HG03025 (cell line): ENCODE data around the gene TPMT.
"Not testable (repeated sequence)": the region's sequence is repeated elsewhere in the genome, so short reads cannot be mapped to it uniquely, and the experiment has no call there.

Experiments used
- ATAC-seq: cut with Tn5 transposase; IDR thresholded peaks from one replicate; pipeline ENCODE4 v1.9.1; 2021; ENCODE audit warnings: mild to moderate bottlenecking, moderate library complexity; ENCODE audit not compliant: unreplicated experiment, low FRiP score

The TPMT gene

GRCh38 chr6:18160911-18161310 lies 6.0 kb upstream of the TPMT start:
- ATAC-seq, result no peak

GRCh38 chr6:18155864-18156421 lies 1.1 kb upstream of the TPMT start:
- peak; percentile 35 for ATAC-seq

- peak; percentile 91 for ATAC-seq
Measured at GRCh38 chr6:18155150-18155863, 430 bp upstream of the TPMT start, which contains the start of gene KDM1B. TSS of gene KDM1B (plus strand) at chr6:18155422. CDS start at chr6:18159896, 4,474 bp downstream.

DNA sequence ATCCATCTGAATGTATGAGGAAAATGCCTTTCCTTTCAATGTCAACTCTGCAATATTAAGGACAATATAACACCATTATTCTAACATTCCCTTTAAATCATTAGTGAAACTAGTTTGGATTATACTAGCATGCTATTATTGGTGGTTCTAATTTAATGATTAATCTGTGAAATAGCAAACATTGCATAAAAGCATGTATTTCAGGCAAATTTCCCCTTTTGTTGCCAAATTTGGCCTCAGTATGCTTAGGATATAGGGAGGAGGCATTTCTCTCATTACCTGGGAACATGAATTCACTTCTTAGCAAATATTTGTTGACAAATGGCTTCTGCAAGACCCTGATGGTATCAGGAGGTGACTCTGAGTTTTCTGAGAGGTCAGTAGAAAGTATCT lies 1.6 kb downstream of the TPMT start:
- ATAC-seq, result no peak

GRCh38 chr6:18151801-18152200 lies 3.1 kb downstream of the TPMT start:
- no peak for ATAC-seq

DNA sequence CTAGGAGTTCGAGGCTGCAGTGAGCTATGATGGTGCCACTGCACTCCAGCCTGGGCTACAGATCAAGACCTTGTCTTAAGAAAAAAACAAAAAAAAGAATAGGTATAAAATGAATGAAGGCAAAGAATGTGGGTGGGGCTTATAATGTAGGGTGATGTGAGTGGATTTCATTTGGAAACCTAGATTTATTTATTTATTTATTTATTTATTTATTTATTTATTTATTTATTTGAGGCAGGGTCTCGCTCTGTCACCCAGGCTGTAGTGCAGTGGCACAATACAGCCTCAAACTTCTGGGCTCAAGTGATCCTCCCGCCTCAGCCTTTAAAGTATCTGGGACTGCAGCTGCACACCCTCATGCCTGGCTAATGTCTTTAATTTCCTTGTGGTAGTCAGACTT lies 3.5 kb downstream of the TPMT start:
- ATAC-seq, result not testable (repeated sequence)

DNA sequence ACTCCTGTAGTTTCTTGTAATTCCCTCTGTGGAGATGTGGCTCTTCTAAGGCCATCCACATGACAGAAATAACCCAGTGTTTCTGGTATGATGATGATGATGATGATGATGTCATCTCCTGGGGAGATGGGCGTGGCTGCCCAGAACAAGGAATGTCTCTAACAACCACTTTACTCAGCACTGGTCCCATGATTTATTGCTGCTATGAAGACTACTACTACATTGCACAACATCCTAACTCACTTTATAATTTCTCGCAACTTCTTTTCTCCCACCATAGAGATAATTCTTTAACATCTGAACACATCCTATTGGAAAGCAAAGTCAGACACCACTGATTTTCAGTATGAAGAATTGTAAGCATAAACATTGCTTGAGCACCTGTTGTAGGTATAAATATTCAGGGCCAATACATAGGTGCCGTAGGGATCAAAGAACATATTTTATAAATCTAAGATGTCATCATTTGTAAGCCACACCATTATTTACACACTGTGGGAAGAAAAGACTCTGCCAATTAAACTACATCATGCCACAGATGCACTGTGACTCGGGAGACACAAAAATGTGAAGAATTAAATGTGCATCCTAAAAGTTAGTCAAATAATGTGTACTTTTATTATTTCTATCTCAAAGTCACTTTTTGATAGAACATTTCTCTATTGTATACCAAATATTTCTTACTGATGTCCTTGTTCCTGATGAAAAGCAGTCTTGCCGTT lies 6.4 kb downstream of the TPMT start:
- ATAC-seq, result no peak

GRCh38 chr6:18147616-18148015 lies 7.3 kb downstream of the TPMT start:
- ATAC-seq, result no peak

DNA sequence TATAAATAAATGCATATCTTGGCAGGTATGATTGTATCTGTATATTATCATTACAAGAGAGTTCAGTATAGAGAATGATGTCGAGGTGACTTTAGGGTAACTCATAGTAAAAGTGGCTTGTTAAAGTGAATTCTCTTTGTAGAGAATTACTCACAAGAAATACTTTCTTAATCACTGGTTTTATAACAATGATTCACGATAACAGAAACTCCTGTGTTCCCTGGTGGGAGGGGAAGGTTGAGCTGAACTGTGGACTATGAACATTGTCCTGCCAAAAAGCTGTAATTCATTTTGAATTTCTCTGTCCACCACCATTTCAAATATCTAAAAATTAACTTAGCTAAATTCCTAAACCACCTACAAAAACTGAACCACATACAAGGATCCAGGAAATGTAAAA lies 7.7 kb downstream of the TPMT start:
- ATAC-seq, result no peak

GRCh38 chr6:18142591-18142861 lies 12.4 kb downstream of the TPMT start:
- ATAC-seq, result no peak

DNA sequence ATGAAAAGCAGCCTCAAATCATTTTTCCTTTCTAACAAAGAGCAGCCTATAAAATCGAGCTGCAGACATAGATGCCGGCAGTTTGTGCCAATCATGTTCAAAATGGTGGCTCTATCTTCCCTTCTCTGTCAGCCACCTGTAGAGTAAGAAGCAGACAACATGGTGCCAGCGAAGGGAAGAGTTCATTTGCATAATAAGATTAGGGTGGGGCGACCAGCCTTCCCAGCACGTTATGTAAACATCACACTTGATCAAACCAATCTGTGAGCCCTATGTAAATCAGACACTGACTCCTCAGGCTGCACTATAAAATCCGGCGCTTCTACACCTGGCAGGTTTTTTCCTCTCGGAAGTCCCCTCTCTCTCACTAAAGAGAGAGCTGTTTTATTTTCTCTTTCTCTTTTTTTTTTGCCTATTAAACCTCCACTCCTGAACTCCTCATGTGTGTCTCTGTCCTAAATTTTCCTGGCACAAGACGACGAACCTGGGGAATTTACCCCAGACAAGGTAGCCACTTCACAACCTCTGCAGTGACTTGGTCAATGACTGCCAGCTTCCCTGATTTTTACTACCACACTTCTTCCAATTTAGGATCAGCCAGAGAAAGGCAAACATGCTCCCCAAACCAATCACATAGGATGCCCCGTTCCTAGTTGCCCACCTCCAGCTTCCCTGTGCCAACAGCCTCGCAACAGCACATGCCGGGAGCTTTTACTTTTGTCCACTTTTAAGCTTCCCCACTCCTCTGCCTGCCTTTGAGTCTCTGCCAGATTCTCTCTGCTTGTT lies 12.9 kb downstream of the TPMT start:
- no peak for ATAC-seq

DNA sequence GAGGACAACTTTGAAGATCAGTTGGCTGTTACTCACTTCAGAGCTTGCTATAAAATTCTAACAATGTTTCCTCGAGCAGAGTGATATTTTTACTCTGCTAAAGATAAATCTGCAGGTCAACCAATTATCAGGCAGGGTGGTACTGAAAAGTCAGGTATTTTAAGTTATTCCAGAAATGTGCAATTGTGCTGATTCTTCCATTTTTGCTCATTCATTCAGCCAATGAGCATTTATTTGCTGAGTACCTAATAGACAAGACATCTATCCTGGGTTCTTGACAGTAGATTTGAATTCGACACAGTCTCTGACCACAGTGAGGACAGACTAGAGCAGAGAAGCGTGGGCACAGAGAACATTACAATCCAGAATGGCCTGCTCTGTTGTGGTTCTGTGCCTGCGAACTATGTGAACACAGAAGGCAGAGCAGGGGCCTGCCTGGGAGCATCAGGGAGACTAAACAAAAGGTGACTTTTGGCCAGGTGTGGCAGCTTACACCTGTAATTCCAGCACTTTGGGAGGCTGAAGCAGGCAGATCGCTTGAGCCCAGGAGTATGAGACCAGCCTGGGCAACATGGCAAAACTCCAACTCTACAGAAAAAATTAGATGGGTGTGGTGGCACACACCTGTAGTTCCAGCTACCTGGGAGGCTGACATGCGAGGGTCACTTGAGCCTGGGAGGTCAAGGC lies 14.8 kb downstream of the TPMT start:
- no peak for ATAC-seq

DNA sequence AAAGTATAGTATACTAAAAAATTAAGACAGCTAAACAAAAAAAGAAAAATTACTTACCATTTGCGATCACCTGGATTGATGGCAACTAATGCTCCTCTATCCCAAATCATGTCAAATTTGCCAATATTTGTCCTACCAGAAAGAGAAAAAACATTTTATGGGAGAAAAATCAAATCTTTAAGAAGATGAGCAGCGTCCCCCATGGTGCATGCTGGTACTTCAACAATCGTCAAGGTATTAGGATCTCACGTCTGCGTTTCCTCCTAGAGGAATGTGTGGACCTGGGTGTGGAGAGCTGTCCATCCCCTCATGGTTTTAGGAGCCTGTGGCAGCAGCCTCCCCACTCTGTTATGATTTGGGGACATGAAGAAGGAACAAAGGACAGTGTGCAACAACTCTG lies 16.0 kb downstream of the TPMT start:
- ATAC-seq, result no peak

DNA sequence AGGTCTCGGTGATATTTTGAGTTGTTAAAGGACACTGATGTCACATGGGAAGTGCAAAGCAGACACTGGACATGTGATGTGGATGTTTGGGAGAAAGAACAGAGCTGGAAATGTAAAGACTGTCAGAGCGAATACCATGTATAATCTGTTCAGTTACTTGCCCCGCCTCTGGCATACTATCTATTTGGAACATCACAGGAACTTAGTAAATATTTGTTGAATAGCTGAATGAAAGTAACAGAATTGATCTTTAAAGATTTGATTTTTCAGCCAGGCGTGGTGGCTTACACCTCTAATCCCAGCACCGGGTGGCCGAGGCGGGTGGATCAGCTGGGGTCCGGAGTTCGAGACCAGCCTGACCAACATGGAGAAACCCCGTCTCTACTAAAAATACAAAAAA lies 18.6 kb downstream of the TPMT start:
- no peak for ATAC-seq

- ATAC-seq, result no peak
Measured at GRCh38 chr6:18135171-18135570, 19.7 kb downstream of the TPMT start.

GRCh38 chr6:18132346-18132745 lies 22.5 kb downstream of the TPMT start:
- ATAC-seq, result no peak

GRCh38 chr6:18126121-18126520 lies 28.8 kb downstream of the TPMT start:
- no peak for ATAC-seq

DNA sequence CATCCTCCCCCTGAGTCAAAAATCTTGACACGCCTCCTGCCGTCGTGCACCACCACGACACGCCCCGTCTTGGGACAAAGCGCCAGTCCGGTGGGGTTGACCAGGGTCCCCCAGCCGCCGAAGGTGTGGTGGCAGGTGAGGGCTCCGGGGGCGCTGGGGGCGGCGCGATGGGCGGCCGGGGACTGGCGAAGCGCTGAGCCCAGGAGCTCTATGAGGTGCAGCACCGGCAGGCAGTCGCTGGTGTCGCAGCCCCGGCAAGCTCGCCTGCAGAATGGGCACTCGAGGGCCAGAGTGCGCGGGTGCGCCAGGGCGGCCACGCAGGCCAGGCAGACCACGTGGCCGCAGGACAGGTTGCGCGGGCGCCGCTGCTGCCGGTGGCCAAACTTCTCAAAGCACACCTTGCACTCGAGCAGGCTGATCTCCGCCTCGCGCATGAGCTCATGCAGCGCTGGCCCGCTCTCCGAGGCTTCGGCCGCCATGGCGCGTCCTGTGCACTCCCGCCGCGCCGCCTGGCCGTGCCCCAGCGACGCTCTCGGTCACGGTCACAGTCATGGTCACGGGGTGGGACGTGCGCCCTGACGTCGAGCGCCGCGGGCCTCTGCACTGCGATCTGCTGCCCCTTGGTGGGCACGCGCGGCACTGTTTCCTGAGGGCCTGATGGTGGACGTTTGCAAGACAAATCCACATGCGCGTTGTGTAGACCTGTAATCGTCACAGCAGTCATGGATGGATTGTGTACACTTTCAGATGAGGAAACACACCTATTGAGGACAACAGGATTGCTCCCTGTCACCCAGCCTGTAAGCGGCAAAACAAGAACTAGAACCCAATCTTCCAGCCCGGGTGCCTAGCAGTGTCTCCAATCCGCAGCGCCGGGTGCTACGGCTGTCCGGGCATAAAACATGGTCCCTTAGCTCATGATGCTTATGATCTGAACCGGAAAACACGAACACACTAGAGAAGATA lies 32.5 kb downstream of the TPMT start, which contains the start of gene NHLRC1:
NHLRC1 (minus strand) TSS at position 550 of the 966 bp plus-strand sequence; CDS start at position 479, 71 bp downstream.
- ATAC-seq, result peak; percentile 94

DNA sequence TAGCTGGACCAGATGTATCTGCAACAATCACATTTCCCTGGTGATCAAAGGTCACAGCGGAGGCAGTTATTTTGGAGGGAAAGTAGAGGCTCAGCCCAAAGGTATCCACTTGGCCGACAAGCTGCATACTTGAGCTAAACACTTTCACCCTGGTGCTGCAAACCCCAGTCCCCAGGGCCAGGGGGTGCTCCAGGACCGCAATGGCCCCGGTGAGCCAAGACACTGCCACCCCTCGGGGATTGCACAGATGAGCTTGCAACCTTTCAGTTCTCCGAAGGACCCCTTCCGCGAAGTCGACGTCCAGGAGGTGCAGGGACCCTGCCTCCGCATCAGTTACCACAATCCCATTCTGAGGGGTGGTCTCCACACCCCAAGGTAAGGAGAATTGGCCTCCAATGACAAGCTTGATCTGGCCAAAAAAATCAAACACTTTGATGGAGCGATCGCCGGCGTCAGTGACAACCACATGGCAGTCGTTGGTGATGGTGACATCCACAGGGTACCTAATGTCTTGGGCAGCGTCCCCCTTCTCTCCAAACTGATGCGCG lies 33.2 kb downstream of the TPMT start:
- ATAC-seq, result no peak
